Lung (tissue), 12 donors: Measurements from ENCODE around the gene CRTAC1. TPM values are rescaled to one million over a fixed set of nuclear protein-coding genes. Genes with fewer than 3 reads are reported as not detected.

Experiments used
- ATAC-seq: fragments of 200-7000 bp; cut with Tn5 transposase; one replicate; pipeline ENCODE4 v1.9.1; 2020; ENCODE audit warnings: moderate number of reproducible peaks; ENCODE audit not compliant: insufficient read depth, low FRiP score
- DNase-seq, 3 donors: peaks; one replicate each; pipeline ENCODE4 v3.0.0-alpha.2; 2013 to 2017
- H3K27ac ChIP-seq, 2 donors: one replicate each; pipeline ENCODE4 v1.5.1; 2013; ENCODE audit warnings: mild to moderate bottlenecking in 2 of 2, moderate library complexity in 2 of 2, control low read depth in 1 of 2, inconsistent platforms in 1 of 2, low read depth in 1 of 2, low read length in 1 of 2
- H3K27me3 ChIP-seq, 3 donors: one replicate each; pipeline ENCODE4 v1.5.1; 2013; ENCODE audit warnings: low read length in 2 of 3; ENCODE audit not compliant: control insufficient read depth in 3 of 3, insufficient read depth in 3 of 3
- H3K36me3 ChIP-seq, 4 donors: one replicate each; pipeline ENCODE4 v1.5.1; 2013; ENCODE audit warnings: low read length in 4 of 4, mild to moderate bottlenecking in 1 of 4, moderate library complexity in 1 of 4; ENCODE audit not compliant: control insufficient read depth in 4 of 4, insufficient read depth in 4 of 4
- H3K4me1 ChIP-seq, 5 donors: one replicate each; pipeline ENCODE4 v1.5.1; 2013; ENCODE audit warnings: low read length in 5 of 5, mild to moderate bottlenecking in 2 of 5, moderate library complexity in 1 of 5; ENCODE audit not compliant: control insufficient read depth in 5 of 5, insufficient read depth in 5 of 5
- H3K4me3 ChIP-seq: one replicate; pipeline ENCODE4 v1.5.1; 2013; ENCODE audit warnings: mild to moderate bottlenecking, control low read depth, moderate library complexity
- H3K9ac ChIP-seq, 2 donors: one replicate each; pipeline ENCODE4 v1.5.1; 2013; ENCODE audit warnings: low read length in 2 of 2, control low read depth in 1 of 2; ENCODE audit not compliant: insufficient read depth in 1 of 2
- H3K9me3 ChIP-seq, 4 donors: one replicate each; pipeline ENCODE4 v1.5.1; 2013; ENCODE audit warnings: low read length in 3 of 4, mild to moderate bottlenecking in 1 of 4, moderate library complexity in 1 of 4; ENCODE audit not compliant: control insufficient read depth in 4 of 4, insufficient read depth in 3 of 4
- WGBS, 2 donors: extraction: QIAGEN DNeasy Blood & Tissue Kit; methylation state at CpG; one replicate each; pipeline ENCODE4 v1.1.7; 2013; 5-methylcytosine and 5-hydroxymethylcytosine counted together
- polyA plus RNA-seq, 2 donors: library from polyadenylated mRNA; stranded (reverse); fragments of 200-250 nt; gene quantifications; one replicate each; pipeline ENCODE4 v1.2.1, GENCODE V29; 2013
- total RNA-seq, 2 donors: library from RNA; depleted of rRNA in 1 of 2; stranded (reverse); fragments of >200 nt in 1 of 2; gene quantifications; one replicate each; pipeline ENCODE4 v1.2.1, GENCODE V29; 2014 to 2021
- TF ChIP-seq, protein P1 (sequence below): IDR thresholded peaks from 2 replicates; pipeline ENCODE4 v1.5.1; 2012; ENCODE audit warnings: mild to moderate bottlenecking; ENCODE audit errors: control extremely low read depth, extremely low read depth
- donor health status: control.
- donor health status: control.
- donor health status: Bipolar disorder and iron deficiency.
- donor health status: healthy.
- donor health status: DM: yes; HTN: yes; CAD: no.

CRTAC1 gene
- total and polyA plus RNA-seq, 4 donors, result 45.8 to 82.4 (median 54.3) TPM

DNA sequence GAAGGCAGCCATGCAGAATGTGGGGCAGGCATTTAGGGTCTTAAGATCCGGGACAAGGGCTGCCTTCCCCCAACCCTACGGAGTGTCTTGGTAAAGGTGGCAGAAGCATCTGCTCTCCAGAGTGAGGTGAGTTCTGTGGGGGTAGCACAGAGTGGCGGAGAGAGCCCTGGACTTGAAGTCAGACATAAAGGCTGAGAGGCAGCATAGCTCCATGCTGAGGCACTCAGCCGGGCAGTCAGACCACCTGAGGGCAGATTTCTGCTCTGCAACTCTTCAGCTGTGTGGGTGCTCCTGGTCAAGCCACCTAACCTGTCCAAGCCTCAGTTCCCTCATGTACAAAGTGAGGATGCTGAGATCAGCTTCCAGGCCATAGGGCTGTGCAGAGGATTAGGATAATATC is 81.0 kb downstream of the CRTAC1 start:
- TF ChIP-seq, protein P1, sequence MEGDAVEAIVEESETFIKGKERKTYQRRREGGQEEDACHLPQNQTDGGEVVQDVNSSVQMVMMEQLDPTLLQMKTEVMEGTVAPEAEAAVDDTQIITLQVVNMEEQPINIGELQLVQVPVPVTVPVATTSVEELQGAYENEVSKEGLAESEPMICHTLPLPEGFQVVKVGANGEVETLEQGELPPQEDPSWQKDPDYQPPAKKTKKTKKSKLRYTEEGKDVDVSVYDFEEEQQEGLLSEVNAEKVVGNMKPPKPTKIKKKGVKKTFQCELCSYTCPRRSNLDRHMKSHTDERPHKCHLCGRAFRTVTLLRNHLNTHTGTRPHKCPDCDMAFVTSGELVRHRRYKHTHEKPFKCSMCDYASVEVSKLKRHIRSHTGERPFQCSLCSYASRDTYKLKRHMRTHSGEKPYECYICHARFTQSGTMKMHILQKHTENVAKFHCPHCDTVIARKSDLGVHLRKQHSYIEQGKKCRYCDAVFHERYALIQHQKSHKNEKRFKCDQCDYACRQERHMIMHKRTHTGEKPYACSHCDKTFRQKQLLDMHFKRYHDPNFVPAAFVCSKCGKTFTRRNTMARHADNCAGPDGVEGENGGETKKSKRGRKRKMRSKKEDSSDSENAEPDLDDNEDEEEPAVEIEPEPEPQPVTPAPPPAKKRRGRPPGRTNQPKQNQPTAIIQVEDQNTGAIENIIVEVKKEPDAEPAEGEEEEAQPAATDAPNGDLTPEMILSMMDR, result no peak
- Histone ChIP-seq H3K9me3 (peaks cover 0 to 6% (median 0%) of the 10 kb centered on the region in 4 donors), H3K27me3 (peaks cover 0 to 4% (median 0%) of the 10 kb centered on the region in 3 donors), H3K4me3 (no peak overlapping the region), H3K4me1 (no peaks in the 10 kb centered on the region), H3K27ac (no peak overlapping the region), H3K9ac (no peak overlapping the region), H3K36me3 (no peaks in the 10 kb centered on the region)
- DNase-seq (no peak), ATAC-seq (no peak)
- 82 to 85% methylated on average over 4 of the region's 4 CpGs for WGBS, 2 donors

GRCh38 chr10:97948822-97949221 is 81.6 kb downstream of the CRTAC1 start:
- Histone ChIP-seq H3K36me3 (no peaks in the 10 kb centered on the region), H3K27ac (no peak overlapping the region), H3K9ac (no peak overlapping the region), H3K9me3 (peaks cover 0 to 6% (median 0%) of the 10 kb centered on the region in 4 donors), H3K27me3 (peaks cover 0 to 4% (median 0%) of the 10 kb centered on the region in 3 donors), H3K4me3 (no peak overlapping the region), H3K4me1 (no peaks in the 10 kb centered on the region)
- ATAC-seq (no peak), DNase-seq (no peak)
- WGBS, 2 donors, result 52 to 60% methylated on average over 4 of the region's 4 CpGs
- TF ChIP-seq, protein P1, result no peak

DNA sequence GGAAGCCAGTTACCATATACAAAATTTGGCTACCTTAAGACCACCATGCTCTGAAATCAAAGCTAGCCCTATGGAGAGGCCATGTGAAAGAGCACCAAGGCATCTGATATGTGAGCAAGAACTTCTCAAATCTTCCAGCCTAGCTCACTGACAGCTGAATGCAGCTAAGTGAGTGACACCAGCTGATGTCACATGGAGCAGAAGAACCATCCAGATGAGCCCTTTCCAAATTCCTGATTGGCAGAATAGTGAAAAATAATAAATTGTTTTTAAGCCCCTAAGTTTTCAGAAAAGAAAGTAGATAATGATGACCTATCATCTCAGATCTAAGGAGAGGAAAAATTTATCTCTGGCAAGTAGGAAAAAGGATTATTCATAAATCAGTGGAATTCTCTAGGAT is 85.6 kb downstream of the CRTAC1 start:
- ATAC-seq (no peak), DNase-seq (no peak)
- Histone ChIP-seq H3K27ac (no peak overlapping the region), H3K9ac (no peak overlapping the region), H3K4me1 (no peaks in the 10 kb centered on the region), H3K9me3 (peaks cover 0 to 6% (median 0%) of the 10 kb centered on the region in 4 donors), H3K4me3 (no peak overlapping the region), H3K36me3 (no peaks in the 10 kb centered on the region), H3K27me3 (peaks cover 0 to 3% (median 0%) of the 10 kb centered on the region in 3 donors)
- TF ChIP-seq, protein P1, result no peak

DNA sequence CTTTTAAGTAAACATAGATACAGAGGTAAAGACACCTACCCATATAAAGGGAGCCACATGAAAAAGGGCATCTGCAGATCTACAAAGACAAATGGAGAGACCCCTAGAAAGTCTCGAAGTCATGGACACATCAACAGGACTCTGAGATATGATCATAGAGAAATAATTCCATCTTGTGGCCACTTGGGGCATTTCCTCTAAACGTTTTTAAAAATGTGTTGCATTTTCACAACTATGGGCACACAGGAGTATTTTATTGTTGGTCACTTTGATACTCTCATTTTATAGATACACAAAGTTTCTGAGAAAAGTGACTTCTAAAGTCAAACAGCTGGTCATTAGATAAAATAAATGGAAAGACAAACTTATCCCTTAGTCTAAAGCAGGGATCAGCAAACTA is 87.1 kb downstream of the CRTAC1 start:
- H3K27ac ChIP-seq, result no peak overlapping the region
- no peaks in the 10 kb centered on the region for H3K4me1 ChIP-seq
- no peak for DNase-seq
- H3K36me3 ChIP-seq, result no peaks in the 10 kb centered on the region
- 71 to 80% methylated on average over 2 of the region's 2 CpGs for WGBS, 2 donors
- TF ChIP-seq, protein P1, result no peak
- no peak overlapping the region for H3K4me3 ChIP-seq
- peaks cover 0 to 3% (median 0%) of the 10 kb centered on the region in 3 donors for H3K27me3 ChIP-seq
- peaks cover 0 to 3% (median 0%) of the 10 kb centered on the region in 4 donors for H3K9me3 ChIP-seq
- H3K9ac ChIP-seq, result no peak overlapping the region
- ATAC-seq, result no peak
